KBM-7 (cell line): ENCODE data around the gene SLC37A4.
A peak's percentile ranks its signal among the peaks of the same experiment; 100 is the strongest.
"Not testable (repeated sequence)": the region's sequence is repeated elsewhere in the genome, so short reads cannot be mapped to it uniquely, and the experiment has no call there.

Experiments used
- DNase-seq: peaks from one replicate; pipeline ENCODE4 v3.0.0-alpha.2; 2015
- in situ Hi-C: fragments of 300-500 bp; cut with MboI; formaldehyde crosslinking; loops from 2 replicates; pipeline ENCODE4 v1.14.3; 2020; ENCODE audit warnings: low sequenced_read_pairs, low pct_unique_long_range_greater_than_20kb, mixed read lengths

SLC37A4 gene

DNA sequence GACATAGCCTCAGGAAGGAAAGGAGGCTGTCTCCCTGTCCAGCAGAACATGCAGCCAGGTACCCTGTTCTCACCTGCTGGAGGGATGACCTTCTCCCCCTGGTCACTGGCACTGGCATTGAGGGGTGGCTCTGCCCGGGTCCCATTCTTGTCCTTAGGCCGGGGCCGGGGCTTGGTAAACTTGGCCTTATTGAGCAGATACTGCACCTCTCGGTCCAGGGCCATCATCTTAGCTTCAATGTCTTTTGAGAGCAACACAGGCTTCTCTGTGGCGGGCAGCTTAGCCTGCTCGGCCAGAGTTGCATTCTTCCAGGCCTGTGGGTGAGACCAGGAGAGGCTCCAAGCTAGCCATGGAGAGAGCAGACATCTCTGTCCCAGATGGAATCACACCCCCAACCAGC is 15.8 kb upstream of the SLC37A4 start:
- no peak for DNase-seq
- in situ Hi-C loops: no loop called here

DNA sequence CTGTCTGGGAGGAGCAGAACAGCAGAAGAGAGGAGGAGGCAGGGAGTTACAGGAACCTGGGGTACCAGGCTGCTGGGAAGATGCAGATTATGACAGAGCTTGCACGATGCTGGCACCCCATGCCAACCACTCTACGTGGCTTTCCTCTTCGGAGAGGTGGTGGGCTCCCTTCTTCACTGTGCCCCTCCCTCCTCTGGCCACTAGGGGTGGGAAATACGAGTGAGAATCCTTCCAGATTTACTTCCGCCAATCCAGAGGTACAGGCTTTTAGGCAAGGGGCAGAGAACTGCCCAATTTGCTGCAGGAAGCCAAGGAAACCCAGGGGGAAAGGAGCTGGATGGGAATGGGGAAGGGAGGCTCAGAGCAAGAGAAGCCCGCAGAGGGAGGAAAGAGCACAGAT is 14.0 kb upstream of the SLC37A4 start:
- in situ Hi-C loops: no loop called here
- DNase-seq: no peak

DNA sequence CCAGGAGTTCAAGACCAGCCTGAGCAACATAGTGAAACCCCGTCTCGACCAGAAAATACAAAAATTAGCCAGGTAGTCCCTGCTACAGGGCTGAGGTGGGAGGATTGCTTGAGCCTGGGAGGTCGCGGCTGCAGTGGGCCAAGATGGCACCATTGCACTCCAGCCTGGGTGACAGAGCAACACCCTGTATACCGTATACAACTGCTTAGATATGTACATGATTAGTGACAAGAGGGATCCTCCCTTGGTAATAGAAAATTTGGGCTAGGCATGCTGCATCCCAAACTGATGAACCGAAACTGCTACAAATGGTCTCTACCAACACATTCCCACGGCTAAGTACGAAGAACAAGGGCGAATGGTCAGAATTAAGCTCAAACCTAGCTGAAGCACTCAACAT is 12.2 kb upstream of the SLC37A4 start:
- in situ Hi-C loops: no loop called here
- no peak for DNase-seq

DNA sequence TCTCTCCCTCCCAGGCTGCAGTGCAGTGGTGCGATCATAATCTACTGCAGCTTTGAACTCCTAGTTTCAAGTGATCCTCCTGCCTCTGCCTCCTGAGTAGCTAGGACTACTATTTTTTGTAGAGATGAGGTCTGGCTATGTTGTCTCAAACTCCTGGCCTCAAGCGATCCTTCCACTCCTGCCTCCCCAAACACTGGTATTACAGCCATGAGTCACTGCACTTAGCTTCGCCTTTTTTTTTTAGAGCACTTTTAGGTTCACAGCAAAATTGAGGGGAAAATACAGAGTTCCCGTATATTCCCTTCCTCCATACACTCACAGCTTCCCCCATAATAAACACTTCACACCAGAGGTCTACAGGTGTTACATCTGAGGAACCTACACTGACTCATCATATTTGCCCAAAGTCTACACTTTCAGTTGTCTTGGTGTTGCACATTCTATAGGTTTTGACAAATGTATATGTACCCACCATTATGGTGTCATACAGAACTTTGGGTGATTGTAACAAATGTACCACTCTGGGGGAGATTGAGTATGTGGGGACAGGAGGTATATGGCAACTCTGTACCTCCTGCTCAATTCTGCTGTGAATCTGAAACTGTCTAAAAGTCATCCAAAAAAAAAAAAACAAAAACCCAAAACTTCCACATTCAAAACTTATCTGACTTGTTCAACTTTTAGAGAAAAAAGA is 11.3 kb upstream of the SLC37A4 start:
- in situ Hi-C loops: no loop called here
- DNase-seq: no peak

DNA sequence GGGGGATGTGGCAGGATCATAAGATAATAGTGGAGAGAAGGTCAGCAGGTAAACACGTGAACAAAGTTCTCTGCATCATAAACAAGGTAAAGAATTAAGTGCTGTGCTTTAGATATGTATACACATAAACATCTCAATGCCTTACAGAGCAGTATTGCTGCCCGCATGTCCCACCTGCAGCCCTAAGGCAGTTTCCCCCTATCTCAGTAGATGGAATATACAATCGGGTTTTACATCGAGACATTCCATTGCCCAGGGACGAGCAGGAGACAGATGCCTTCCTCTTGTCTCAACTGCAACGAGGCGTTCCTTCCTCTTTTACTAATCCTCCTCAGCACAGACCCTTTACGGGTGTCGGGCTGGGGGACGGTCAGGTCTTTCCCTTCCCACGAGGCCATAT is 8.8 kb upstream of the SLC37A4 start:
- in situ Hi-C loops: not testable (repeated sequence)

DNA sequence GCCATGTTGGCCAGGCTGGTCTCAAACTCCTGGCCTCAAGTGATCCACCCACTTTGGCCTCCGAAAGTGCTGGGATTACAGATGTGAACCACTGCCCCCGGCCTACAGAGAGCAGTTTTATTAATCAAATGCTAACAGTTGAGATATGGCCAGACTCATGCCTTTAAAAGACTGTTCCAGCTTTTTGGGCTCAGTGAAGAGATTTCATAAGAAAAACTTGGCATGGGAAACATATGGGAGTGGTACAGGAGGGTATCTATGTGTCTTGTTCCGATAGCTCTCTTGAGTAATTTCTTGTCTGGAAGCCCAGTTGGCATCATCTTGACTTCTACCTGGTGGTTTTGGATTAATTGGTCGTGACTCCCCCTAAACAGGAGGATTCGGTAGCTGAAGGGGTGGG is 8.2 kb upstream of the SLC37A4 start:
- in situ Hi-C loops: no loop called here
- no peak for DNase-seq

More for the DNA sequence above, 8.8 kb upstream of the SLC37A4 start:
- DNase-seq: not testable (repeated sequence)

DNA sequence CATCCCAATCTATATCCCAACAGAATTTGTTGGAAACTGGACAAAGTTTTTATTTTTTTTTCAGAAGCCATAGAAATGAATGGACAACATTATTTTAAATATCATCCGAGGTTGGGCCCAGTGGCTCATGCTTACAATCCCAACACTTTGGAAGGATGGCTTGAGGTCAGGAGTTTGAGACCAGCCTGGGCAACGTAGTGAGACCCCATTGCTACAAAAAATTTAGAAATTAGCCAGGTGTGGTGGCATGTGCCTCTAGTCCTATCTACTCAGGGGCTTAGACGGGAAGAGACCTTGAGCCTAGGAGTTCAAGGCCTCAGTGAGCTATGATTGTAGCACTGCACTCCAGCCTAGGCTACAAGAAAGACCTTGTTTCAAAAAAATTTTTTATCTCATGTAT is 4.1 kb upstream of the SLC37A4 start:
- no peak for DNase-seq
- in situ Hi-C loops: no loop called here

DNA sequence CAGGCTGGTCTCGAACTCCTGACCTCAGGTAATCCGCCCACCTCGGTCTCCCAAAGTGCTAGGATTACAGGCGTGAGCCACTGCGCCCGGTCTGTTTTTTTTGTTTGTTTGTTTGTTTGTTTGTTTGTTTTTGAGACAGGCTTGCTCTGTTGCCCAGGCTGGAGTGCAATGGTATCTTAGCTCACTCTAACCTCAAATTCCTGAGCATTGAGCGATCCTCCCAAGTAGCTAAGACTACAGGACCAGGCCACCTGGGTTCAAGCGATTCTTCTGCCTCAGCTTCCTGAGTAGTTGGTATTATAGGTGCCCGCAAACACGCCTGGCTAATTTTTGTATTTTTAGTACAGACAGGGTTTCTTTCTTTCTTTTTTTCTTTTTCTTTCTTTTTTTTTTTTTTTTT is 2.7 kb upstream of the SLC37A4 start:
- in situ Hi-C loops, DNase-seq: not testable (repeated sequence)

DNA sequence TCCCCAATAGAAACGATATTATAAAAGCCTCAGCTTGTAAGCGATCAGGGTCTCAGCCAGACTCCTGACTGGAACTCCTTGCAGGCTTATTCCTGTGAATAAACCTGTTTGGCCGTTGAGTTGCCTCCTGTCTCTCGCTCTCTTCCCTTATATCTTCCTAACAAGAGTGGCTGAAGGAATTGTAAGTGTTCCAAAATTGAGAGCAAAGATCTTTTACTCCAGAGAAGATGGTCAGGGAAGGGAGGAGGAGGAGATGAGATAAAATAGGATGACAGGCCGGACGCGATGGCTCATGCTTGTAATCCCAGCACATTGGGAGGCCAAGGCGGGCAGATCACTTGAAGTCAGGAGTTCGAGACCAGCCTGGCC is 1.2 kb upstream of the SLC37A4 start:
- in situ Hi-C loops: no loop called here
- no peak for DNase-seq

DNA sequence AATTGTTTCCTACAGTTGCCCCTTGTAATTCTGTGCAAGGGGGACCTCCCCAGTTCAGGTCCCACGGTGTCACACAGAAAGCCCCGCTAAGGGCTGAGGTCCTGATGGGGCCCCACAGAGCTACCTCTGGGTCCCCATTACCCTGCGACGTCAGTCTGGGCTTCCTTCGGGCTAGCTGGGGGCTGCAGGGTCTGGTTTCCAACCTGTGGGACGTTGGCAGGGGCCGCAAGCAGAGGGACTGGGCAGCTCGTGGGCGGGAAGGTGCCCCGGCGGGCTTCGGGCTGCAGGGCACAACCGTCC is 698 bp downstream of the SLC37A4 start:
- in situ Hi-C loops: no loop called here
- no peak for DNase-seq

DNA sequence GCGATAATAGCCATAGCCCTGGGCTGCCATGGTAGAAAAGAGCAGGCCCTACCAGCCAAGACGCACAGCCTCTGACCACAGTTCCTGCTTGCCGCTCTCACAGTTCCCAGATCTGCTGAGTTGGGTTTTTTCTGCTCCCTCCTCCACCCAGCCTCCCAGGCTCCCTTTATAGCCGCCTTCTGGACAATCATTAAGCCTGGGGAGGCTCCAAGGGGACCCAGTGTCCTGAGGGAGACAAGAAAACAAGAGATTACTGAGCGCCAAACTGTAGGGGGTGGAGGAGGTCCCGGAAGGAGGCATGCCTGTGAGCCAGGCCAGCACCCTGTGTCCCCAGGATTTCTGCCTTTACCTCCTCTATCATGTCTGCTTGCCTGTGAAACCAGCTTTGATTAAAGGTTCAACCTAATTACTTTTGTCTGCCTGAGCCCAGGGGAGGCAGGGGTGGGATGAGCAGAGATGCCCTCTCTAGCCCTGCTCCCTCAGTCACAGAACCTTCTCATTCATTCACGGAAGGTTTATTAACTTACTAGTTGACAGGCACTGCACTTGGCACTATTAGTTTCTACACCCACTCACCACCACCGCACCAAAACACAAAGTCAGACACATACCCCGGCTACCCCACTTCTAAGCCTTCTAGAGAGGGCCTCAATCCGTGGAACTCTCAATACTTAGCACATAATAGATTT is 1.2 kb downstream of the SLC37A4 start:
- in situ Hi-C loops: no loop called here
- peak; percentile 51 for DNase-seq

DNA sequence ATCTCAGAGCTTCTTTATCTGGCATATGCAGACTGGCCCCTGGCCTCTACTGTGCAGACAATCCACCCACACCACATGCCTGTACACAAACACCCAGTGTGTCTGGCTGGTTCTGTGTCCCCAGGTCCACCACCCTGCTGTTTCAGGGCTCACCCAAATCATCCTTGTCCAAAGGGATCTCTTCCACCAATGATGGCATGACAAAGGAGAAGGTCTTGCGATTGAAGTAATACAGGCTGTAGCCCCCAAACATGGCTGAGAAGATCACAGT is 1.7 kb downstream of the SLC37A4 start:
- in situ Hi-C loops: no loop called here
- DNase-seq: no peak

DNA sequence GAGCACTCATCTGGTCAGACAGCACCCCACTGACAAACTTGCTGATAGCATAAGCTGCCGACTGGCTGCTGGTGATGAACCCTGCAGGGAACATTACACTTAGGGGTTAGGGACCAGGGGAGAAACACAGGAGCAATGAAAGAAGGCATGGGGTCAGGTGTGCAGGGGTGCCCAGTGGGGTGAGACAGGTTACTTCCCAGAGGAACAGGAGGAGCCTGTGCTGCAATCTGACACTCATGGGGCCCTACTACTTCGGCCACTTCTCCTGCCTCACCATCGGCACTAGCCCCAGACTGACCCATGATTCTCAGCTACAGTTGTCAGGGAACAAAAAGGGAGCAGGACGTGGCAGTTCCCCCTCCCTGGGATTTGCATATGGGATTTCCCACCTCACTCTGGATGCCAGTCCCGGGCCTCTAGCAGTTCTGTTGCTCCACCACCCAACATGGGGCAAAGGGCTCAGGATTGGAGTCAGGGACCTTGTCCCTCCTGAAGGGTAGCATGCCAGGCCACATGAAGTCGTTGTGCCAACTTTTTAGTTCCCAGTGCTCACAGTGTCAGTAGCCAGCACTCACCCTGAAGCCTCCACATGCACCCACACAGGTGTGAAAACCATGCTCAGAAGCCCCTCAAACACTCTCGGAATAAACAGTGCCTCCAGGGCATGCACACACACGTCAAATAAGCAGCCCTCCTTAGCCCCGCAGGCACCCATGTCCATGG is 2.2 kb downstream of the SLC37A4 start:
- in situ Hi-C loops: no loop called here
- no peak for DNase-seq

DNA sequence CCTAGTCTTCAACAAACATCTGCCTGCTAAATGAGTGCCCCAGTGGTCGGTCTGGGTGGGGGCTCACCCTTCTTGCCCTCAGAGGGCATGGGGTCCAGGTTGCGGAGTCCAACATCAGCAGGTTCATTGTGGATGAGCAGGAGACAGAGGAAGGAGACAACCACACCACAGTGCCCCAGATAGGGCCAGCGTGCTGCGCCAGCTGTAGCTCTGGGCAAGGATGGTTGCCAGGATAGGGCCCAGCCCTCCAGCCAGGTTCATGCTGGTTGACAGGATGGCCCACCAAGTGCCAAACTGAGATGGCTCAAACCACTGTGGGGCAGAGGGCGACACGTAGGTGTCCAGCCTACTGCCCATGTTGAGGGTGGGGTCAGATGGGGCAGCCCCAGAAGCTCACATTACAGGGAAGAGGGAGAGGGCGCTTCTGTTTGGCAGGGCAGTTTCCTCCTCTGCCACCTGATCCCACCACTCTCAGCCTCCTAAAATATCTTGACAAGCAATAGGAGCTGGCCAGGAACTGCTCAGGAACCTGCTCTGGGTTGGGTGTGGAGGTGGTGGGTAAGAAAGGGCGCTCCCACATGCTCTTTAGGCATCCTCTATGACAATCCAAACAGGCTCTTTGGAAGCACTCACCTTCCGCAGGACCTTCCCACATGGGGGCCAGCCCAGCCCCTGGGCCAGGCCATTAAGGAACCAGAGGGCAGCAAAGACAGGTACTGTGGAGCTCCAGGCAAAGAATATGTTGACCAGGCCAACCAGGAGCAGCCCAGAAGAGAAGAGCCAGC is 2.9 kb downstream of the SLC37A4 start:
- in situ Hi-C loops: no loop called here
- DNase-seq: no peak

DNA sequence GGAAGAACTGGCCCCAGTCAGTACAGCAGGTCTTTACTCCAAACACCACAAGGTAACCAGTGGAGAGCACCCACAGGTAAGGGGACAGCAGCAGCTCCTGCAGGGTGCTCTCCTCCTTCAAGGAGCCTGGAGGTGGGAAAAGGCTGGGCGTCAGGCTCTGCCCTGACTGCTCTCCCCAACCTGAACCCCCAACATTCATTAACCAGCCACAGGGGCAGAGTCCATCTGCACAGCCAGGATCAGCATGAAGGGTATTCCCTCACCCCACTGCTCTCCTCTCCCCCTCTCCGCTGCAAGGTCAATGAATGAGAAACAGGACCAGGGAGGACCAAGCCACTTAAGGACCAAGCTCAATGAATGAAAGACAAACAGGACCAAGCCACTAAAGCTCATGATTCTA is 3.7 kb downstream of the SLC37A4 start:
- in situ Hi-C loops: no loop called here
- no peak for DNase-seq

DNA sequence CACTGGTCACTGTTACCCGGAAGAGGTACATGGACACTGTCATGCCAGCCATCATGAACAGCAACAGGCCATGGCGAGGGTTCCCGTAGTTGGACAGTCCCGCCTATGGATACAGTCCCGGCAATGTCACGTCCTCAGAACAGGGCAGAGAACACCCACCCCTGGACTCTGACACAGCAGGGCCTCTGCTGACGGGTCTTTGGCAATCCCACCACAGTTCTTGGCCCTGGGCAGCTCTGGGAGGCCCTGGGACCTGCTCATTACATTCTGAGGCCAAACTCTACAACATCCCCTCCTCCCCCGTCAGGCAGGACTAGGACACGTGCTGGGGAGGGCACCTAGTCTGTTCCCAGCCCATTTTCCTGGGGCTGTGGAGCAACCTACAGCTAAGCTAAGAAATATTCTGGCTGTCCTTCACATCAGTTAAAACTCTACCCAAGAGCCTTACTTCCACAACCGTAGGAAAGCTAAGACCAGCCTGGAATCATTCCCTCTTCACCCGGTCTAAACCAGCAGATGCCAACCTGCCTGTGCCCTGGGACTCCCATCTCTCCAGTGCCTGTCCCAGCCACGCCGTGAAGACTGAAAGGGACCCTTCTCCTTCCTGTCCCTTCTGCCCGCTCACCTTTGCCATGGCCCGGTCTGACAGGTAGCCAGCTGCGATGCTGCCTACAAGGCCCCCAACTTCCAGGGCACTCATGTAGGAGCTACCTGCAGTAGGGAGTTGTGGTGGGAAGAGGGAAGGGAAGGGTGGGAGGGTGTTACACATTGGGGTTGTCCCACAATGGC is 4.5 kb downstream of the SLC37A4 start:
- DNase-seq: no peak
- in situ Hi-C loops: no loop called here

DNA sequence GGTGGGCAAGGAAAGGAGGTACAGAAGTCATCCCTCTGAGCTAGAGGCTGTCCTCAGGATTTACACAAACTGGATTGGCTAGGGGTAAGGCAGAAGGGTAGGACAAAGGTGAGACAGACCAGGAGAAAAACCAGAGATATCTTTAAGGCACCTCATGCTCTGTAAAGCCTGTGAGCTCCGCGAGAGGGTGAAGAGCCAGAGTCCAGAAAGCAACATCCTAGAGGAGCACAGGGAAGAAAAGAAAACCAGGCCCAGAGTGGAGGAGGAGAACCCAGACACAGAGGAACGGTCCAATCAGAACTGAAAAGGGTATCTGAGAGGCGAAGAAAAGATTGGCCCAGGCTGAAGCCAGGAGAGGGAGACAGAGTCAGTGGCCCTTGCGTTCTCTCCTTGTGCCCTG is 5.1 kb downstream of the SLC37A4 start:
- DNase-seq: no peak
- in situ Hi-C loops: no loop called here

DNA sequence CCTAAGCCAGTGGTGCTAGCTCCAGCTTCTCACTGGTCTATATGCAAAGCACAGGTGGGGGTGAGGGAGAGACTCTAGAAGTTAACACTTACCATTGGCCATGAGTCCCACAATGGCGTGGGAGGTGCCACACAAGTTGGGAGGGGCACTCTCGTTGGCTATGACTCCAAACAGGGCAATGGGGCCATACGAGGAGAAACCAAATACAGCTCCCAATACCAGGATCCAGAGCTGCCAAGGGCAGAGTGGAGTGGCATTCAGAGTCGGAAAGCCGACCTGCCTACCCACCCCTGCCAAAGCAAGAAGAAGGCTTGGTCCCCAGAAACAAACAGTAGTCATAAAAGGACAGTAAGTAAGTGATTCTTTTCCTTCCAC is 5.6 kb downstream of the SLC37A4 start:
- no peak for DNase-seq
- in situ Hi-C loops: no loop called here

DNA sequence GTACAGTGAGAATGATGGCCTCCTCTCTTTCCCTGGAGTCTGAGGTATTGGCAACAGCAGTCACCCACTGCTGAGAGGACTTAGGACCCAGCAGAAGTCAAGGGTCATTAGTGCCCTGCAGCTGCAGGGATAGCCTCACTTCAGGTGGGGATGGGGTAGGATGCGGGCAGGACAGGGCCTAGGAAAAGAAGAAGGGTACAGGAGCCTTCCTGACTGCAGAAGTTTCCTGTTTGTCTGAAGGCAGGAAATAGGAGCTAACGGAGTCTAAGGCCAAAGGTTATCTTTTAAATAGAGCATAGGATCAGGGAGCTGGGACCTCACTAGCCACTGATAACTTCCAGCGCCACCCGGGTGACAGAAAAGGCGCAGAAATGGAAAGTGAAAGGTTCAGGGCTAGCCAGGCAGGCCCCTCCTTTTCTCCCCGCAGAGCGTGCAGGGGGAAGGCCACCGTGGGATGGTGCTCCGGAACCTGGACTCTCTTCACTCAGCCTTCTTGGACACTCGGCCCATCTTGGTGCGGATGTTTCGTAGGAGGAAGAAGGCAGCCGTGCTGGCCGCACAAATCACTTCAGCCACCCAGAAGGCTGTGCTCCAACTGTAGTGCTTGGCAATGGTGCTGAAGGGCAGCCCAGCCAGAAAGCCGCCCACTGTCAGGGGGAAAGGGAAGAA is 6.1 kb downstream of the SLC37A4 start:
- no peak for DNase-seq
- in situ Hi-C loops: no loop called here
